Stimulated activated CD8-positive, alpha-beta memory T cell treated with anti-CD3 and anti-CD28 coated beads, Interleukin-4, amount 100 ng/mL, for 1 hour (primary cell): ENCODE data around the gene CYP46A1.
"Not testable (repeated sequence)": the region's sequence is repeated elsewhere in the genome, so short reads cannot be mapped to it uniquely, and the experiment has no call there.

Source experiments
- DNase-seq, 2 donors: peaks; one replicate each; pipeline ENCODE4 v3.0.0-alpha.2; 2020; ENCODE audit warnings: low read depth in 2 of 2, low spot score in 1 of 2

The CYP46A1 gene

GRCh38 chr14:99657645-99658155 is 26.4 kb upstream of the CYP46A1 start:
- no peak for DNase-seq

DNA sequence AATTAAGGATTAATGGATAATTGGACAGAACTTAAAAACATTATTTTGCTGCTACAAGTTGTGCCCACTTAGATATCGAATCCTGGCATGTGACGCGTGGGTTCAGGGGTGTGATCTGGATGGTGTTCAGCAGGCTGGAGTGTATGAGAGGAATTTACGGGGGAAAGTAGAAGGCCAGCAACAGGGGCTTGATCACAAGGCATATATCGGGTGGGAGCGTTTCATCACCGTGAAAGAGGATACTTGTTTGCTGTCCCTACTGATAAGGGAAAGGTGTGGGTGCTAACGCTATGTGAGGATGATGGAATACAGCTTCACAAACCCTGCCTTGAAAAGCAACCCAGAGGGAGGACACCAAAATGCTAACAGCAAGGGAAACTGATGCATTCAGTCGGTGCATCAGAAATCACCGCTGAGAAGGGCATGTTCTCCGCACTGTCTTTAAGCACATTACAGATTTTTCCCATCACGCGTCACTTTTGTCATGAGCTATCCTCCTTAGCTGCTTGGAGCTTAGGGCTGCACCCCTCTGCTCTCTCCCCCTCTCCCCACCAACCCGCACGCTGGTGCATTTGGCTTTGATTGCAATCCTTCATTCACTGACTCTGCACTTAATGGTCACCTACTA is 25.8 kb upstream of the CYP46A1 start:
- no peak for DNase-seq

GRCh38 chr14:99659333-99659741 is 24.8 kb upstream of the CYP46A1 start:
- no peak for DNase-seq

DNA sequence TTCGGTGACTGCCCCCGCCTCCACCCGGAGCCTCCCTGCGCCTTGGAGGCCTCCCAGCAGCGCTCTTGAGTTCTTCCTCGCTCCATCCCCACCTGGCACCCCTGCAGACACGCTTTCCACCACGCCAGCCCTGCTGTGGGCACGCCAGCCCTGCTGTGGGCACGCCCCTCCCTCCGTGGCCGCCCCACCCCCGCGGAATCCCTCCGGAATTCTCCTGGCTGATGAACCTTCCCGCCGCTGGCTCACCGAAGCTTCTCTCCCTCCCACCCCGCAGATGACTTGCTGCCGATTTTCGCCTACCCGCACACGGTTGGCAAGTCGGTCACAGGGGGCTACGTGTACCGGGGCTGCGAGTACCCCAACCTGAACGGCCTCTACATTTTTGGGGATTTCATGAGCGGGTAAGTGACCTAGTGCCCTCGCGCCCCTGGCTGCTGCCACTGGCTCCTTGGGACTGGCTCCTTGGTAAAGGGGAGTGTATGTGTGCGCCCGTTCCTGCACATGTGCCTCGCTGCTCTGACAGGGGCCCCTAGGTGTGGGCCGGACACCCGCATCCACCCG is 24.0 kb upstream of the CYP46A1 start:
- DNase-seq: no peak

- DNase-seq: no peak
These were observed 23.3 kb upstream of the CYP46A1 start for GRCh38 chr14:99660794-99661193.

GRCh38 chr14:99661206-99661605 is 22.9 kb upstream of the CYP46A1 start:
- not testable (repeated sequence) for DNase-seq

GRCh38 chr14:99662846-99663245 is 21.3 kb upstream of the CYP46A1 start:
- DNase-seq: no peak

GRCh38 chr14:99663386-99664057 is 20.6 kb upstream of the CYP46A1 start:
- no peak for DNase-seq

GRCh38 chr14:99664058-99664936 is 19.8 kb upstream of the CYP46A1 start:
- DNase-seq: no peak

DNA sequence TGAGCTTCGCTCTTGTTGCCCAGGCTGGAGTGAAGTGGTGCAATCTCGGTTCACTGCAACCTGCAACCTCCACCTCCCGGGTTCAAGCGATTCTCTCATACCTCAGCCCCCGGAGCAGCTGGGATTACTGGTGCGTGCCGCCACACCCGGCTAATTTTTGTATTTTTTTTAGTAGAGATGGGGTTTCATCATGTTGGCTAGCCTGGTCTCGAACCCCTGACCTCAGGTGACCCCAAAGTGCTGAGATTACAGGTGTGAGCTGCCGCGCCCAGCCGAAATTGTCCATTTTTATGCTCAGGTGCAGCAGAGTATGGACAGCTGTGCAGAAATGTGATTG is 19.2 kb upstream of the CYP46A1 start:
- no peak for DNase-seq

DNA sequence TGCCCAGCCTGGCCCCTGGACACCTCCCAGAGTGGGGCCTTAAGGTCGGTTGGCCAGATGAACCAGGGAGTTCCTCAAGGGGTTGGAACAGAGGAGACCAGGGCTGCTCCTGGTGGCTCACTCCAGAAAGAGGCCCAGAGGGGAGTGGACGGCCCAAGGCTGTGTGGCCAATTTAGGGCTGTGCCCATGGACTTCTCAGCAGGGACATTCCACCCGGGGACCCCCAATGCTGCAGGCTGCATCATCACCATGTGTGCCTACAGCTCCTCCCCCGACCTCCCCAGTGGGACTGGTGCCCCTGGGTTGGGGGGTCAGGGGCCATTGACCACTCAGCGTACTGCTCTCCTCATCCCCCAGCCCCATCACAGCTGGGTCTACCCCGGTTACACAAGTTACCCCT is 17.6 kb upstream of the CYP46A1 start:
- DNase-seq: no peak

- DNase-seq: no peak
These were observed 17.1 kb upstream of the CYP46A1 start for GRCh38 chr14:99667045-99667444.

DNA sequence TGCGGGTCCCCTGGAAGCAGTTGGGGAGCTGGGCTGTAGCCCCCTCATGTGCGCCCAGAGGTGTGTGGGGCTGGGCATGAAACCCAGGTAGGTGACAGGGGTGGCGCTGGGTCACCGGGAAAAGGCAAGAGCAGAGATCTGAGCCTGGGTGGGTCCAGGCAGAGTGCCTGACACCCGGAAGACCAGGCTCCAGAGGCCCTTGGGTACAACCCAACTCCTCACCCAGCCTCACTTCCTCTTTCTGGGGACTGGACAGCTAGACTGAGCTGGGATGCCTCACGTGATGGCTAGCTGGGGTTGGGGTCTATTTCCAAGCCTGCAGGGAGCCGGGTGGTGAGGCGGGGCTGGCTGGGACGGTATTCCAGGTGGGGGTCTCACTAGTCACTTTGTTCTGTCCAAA is 16.3 kb upstream of the CYP46A1 start:
- DNase-seq: no peak

DNA sequence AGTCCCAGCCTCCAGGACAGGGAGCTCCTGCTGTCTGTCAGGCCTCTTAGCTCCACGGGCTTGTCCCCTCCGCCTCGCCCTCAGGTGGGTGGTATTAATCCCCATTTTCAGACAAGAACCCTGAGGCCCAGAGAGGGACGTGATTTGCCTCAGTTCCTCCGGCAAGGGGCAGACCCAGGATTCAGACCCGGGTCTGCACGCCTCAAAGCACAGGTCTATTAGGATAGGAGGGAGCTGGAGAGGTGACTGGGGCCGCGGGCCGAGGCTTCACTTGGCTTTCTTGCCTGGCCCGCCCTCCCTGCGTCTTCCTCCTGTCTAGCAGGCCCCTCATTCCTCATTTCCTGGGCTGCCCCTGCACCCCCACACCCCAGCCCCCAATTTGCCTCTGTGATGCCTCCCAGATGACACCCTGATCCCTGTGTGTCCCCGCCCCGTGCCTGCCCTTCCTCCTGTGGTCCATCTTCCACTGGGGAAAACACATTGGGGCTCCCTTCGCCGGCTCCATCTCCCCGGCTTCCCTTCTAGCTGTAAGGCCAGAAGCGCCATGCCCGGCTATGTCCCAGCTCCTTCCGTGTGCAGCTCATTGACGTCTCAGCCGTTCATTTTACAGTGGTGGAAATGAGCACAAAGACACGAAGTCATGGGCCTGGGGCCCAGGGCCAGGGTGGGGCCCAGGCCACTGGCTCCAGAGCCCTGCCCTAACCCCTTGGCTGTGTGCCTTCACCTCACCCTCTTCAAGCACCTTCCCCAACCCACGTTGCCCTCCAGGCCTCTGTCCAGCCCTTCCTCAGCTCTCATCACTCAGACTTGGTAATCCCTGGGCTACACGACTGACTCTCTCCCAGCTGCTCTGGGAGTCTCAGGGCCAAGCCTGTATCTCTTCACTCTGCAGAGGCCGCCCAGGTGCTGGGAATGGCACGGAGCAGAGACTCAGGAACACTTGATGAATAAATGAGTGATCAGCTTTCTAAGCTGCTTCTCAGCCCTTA is 15.5 kb upstream of the CYP46A1 start:
- no peak for DNase-seq

GRCh38 chr14:99670361-99671234 is 13.5 kb upstream of the CYP46A1 start:
- no peak for DNase-seq

DNA sequence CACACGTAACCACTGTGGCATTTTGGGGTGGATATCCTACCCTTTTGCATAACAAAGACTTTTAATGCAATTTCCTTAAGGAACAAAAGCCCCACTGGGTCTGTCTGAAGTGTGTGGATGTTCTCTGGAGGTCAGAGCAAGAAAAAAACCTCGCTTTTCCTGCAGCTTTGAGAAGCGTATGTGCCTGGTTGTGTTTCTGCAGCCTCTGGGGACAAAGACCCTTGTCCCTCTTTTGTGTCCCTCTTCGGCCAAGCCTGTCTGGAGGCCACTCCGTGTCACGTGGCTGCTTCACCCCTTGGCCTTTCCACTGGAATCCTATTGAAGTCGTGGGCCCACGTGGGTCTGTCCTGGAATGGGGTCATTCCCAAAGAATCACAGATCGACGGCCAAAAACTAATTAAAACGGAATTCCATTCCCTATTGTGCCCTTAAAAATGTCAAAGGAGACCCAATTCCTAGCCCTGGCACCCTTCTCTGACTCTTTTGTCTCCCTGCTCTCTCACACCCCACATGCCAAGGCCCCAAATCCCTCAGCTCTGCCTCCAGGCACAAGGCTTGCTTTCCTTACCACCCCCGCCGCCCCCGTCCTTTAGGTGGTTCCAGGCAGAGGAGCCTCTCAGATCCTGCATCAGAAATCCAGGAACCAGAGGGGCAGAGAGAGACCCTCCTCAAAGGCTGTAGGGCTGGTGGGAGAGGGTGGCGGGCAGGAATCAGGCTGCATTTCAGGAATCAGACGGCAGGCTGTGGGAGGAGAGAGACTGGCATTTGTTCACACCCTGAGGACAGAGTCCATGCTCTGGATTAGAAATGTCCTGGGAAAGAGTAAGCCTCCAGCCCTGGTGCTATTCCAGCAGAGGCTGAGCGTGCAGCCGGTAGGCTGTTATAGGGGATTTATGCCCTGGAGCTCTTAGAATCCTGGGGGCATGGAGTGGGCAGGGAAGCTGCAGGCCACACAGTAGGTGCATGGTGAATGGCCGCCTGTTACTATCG is 12.6 kb upstream of the CYP46A1 start:
- DNase-seq: no peak

- no peak for DNase-seq
These were observed 11.4 kb upstream of the CYP46A1 start for GRCh38 chr14:99672506-99673304.
